HCT116 (cell line): ENCODE results near the gene TCF12.

Source experiments
- CTCF ChIP-seq, 3 experiments: fragments of 200-600 bp in 1 of 3; sonication (generic) in 1 of 3; IDR thresholded peaks in 2 of 3; conservative IDR thresholded peaks in 1 of 3; 2 replicates each; pipeline ENCODE4 v1.5.1; 2012 to 2017; ENCODE audit warnings: low read depth in 2 of 3, low read length in 2 of 3, antibody characterized with exemption in 1 of 3, borderline replicate concordance in 1 of 3, control low read depth in 1 of 3, mild to moderate bottlenecking in 1 of 3, mixed read lengths in 1 of 3, mixed run types in 1 of 3, moderate library complexity in 1 of 3; ENCODE audit not compliant: insufficient read depth in 1 of 3
- EZH2 ChIP-seq: fragments of 200-600 bp; sonication (generic); IDR thresholded peaks from 2 replicates; pipeline ENCODE4 v1.6.1; 2017; ENCODE audit warnings: antibody characterized with exemption, mixed run types
- EZH2phosphoT487 ChIP-seq: fragments of 200-600 bp; IDR thresholded peaks from 2 replicates; pipeline ENCODE4 v1.6.1; 2018; ENCODE audit warnings: antibody characterized with exemption, borderline replicate concordance
- MAX ChIP-seq: IDR thresholded peaks from 2 replicates; pipeline ENCODE4 v1.6.1; 2012
- RAD21 ChIP-seq: IDR thresholded peaks from 2 replicates; pipeline ENCODE4 v1.6.1; 2012; ENCODE audit warnings: low read depth, mild to moderate bottlenecking

GRCh38 chr15:57339321-57339720 is 420.9 kb downstream of the TCF12 start:
- TF ChIP-seq RAD21, result no peak
- TF ChIP-seq MAX, result no peak
- no peak for TF ChIP-seq EZH2
- TF ChIP-seq CTCF (IDR thresholded peaks at IDR 0.05 in 2 of 3, conservative IDR thresholded peaks at IDR 0.05 in 1 of 3; ENCODE audit: borderline replicate concordance in 1 of 3, insufficient read depth in 1 of 3, low read depth in 2 of 3, low read length in 2 of 3), result no peak
- no peak for TF ChIP-seq EZH2phosphoT487
